ENCODE data around the gene RGR.

Gene RGR, protein sequence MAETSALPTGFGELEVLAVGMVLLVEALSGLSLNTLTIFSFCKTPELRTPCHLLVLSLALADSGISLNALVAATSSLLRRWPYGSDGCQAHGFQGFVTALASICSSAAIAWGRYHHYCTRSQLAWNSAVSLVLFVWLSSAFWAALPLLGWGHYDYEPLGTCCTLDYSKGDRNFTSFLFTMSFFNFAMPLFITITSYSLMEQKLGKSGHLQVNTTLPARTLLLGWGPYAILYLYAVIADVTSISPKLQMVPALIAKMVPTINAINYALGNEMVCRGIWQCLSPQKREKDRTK

DNA sequence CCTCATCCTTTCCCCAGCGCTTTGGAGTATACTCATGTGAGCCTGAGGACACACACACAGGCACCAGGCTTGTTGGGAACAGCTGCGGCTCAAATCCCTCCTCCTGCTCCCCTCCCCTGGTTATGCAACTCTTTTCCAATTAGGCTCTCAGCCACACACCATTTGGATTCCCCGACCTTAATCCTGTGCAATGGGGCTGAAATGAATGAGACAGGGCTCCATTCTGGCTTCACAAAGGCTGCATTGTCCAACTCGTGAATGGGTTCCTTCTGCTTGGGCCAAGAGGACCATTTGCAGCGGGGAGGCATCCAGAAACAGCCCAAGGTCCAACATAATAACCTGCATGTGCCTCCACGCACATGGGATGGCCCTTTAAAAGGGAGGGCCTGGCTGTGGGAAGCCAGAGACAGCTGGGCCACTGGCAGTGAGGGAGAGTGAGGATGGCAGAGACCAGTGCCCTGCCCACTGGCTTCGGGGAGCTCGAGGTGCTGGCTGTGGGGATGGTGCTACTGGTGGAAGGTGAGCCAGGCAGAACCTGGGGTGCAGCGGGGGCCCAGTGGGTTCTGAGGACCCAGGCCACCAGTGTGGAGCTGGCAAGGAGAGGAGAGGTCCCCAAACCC lies at the start of gene RGR:
Gene RGR (plus strand): TSS at position 403 of the 620 bp plus-strand sequence. CDS start 38 bp downstream, at position 441.
- no peak for DNase-seq (ENCODE audit: low spot score)
- Histone ChIP-seq H3K9me3 (ENCODE audit: severe bottlenecking) (no peaks in the 10 kb centered on the region), H3K27ac (ENCODE audit: poor library complexity, severe bottlenecking) (no peak within 1 kb of the TSS), H3K36me3 (ENCODE audit: low read depth) (no peaks in the 10 kb centered on the region), H3K4me1 (ENCODE audit: insufficient read depth, poor library complexity, severe bottlenecking) (no peaks in the 10 kb centered on the region), H3K27me3 (ENCODE audit: insufficient read depth, poor library complexity, severe bottlenecking) (no peaks in the 10 kb centered on the region), H3K4me3 (ENCODE audit: severe bottlenecking) (no peak within 1 kb of the TSS)
- no peak for ATAC-seq (ENCODE audit: low read depth)
- TF ChIP-seq CTCF (IDR thresholded peaks at IDR 0.05; ENCODE audit: poor library complexity, severe bottlenecking) = no peak

- Histone ChIP-seq H3K36me3 (ENCODE audit: low read depth) (no peaks in the 10 kb centered on the region), H3K9me3 (ENCODE audit: severe bottlenecking) (no peaks in the 10 kb centered on the region), H3K4me3 (ENCODE audit: severe bottlenecking) (no peak overlapping the region), H3K27me3 (ENCODE audit: insufficient read depth, poor library complexity, severe bottlenecking) (peaks cover 18% of the 10 kb centered on the region), H3K27ac (ENCODE audit: poor library complexity, severe bottlenecking) (no peak overlapping the region), H3K4me1 (ENCODE audit: insufficient read depth, poor library complexity, severe bottlenecking) (no peaks in the 10 kb centered on the region)
- ATAC-seq (ENCODE audit: low read depth) (no peak), DNase-seq (ENCODE audit: low spot score) (no peak)
- TF ChIP-seq CTCF (IDR thresholded peaks at IDR 0.05; ENCODE audit: poor library complexity, severe bottlenecking) = no peak
Measured at GRCh38 chr10:84196083-84196482, 48.8 kb upstream of the RGR start.

GRCh38 chr10:84196941-84197340 lies 47.9 kb upstream of the RGR start:
- H3K36me3 ChIP-seq (ENCODE audit: low read depth) = no peaks in the 10 kb centered on the region
- DNase-seq (ENCODE audit: low spot score) = no peak
- H3K9me3 ChIP-seq (ENCODE audit: severe bottlenecking) = no peaks in the 10 kb centered on the region
- H3K27ac ChIP-seq (ENCODE audit: poor library complexity, severe bottlenecking) = no peak overlapping the region
- H3K27me3 ChIP-seq (ENCODE audit: insufficient read depth, poor library complexity, severe bottlenecking) = peaks cover 18% of the 10 kb centered on the region
- H3K4me3 ChIP-seq (ENCODE audit: severe bottlenecking) = no peak overlapping the region
- no peak for TF ChIP-seq CTCF (IDR thresholded peaks at IDR 0.05; ENCODE audit: poor library complexity, severe bottlenecking)
- ATAC-seq (ENCODE audit: low read depth) = peak; percentile 17; the same call in 1 of the 3 replicates
- H3K4me1 ChIP-seq (ENCODE audit: insufficient read depth, poor library complexity, severe bottlenecking) = no peaks in the 10 kb centered on the region

- no peaks in the 10 kb centered on the region for H3K36me3 ChIP-seq (ENCODE audit: low read depth)
- no peak overlapping the region for H3K27ac ChIP-seq (ENCODE audit: poor library complexity, severe bottlenecking)
- H3K27me3 ChIP-seq (ENCODE audit: insufficient read depth, poor library complexity, severe bottlenecking) = peaks cover 18% of the 10 kb centered on the region
- DNase-seq (ENCODE audit: low spot score) (no peak), ATAC-seq (ENCODE audit: low read depth) (no peak)
- H3K4me3 ChIP-seq (ENCODE audit: severe bottlenecking) = no peak overlapping the region
- TF ChIP-seq CTCF (IDR thresholded peaks at IDR 0.05; ENCODE audit: poor library complexity, severe bottlenecking) = no peak
- H3K9me3 ChIP-seq (ENCODE audit: severe bottlenecking) = no peaks in the 10 kb centered on the region
- no peaks in the 10 kb centered on the region for H3K4me1 ChIP-seq (ENCODE audit: insufficient read depth, poor library complexity, severe bottlenecking)
Measured at GRCh38 chr10:84197643-84198042, 47.2 kb upstream of the RGR start.
